ENCODE results near the gene RANBP17. TPM values are rescaled to one million over a fixed set of nuclear protein-coding genes. Genes with fewer than 3 reads are reported as not detected.

Gene RANBP17
- total RNA-seq, 4 donors from 2014 or later, result 4.4 to 11.7 (median 6.0) TPM

DNA sequence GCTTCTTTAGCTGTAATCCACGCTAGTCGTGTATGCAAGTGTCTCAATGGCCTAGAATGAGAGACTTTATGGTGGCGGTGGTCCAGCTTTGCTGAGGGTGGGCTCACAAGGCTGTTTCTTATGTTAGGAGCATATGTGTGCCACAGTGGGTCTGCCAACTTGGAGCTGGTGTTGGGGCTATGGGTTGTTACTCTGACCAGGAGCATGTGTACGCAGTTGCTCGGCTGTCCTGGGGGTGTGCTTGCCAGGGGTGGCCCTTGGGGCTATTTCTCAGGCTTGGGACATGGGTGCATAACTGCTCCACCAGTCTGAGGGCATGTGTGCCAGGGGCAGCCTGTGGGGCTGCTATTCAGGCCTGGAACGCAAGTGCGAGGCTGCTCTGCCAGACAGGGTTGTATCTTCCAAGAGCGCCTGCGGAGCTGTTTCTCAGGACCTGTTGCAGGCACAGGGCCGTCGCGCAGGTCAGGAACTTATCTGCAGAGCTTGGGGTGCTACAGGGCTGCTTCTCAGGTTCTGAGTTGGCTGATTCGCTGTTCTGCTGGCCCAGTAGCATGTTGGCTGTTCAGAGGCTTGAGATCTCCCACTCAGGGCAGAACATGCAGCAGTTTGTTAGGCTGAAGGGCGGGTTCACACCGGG, 259.3 kb downstream of the RANBP17 start:
- TF ChIP-seq, protein P1, sequence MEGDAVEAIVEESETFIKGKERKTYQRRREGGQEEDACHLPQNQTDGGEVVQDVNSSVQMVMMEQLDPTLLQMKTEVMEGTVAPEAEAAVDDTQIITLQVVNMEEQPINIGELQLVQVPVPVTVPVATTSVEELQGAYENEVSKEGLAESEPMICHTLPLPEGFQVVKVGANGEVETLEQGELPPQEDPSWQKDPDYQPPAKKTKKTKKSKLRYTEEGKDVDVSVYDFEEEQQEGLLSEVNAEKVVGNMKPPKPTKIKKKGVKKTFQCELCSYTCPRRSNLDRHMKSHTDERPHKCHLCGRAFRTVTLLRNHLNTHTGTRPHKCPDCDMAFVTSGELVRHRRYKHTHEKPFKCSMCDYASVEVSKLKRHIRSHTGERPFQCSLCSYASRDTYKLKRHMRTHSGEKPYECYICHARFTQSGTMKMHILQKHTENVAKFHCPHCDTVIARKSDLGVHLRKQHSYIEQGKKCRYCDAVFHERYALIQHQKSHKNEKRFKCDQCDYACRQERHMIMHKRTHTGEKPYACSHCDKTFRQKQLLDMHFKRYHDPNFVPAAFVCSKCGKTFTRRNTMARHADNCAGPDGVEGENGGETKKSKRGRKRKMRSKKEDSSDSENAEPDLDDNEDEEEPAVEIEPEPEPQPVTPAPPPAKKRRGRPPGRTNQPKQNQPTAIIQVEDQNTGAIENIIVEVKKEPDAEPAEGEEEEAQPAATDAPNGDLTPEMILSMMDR (IDR thresholded peaks at IDR 0.05; ENCODE audit: low read depth), result no peak

DNA sequence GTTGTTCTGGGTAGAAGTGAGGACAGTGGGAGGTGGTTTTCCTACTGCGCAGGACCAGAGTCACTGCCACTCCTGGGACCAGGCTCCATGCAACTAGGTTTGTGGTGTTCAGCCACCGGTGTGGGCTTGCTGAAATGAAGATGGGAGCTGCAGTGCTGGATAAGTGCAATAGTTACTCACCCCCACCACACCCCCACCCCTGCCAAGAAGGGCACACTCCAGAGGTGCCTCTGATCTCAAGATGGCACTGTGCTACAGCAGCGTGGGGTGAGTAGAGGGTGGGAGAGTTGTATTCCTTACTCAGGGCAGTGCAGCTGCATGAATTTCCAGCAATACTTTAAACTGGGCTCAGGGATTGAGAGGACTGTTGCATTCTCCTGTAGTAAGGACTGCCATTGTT, 259.8 kb downstream of the RANBP17 start:
- TF ChIP-seq, protein P1 (IDR thresholded peaks at IDR 0.05; ENCODE audit: low read depth), result no peak

DNA sequence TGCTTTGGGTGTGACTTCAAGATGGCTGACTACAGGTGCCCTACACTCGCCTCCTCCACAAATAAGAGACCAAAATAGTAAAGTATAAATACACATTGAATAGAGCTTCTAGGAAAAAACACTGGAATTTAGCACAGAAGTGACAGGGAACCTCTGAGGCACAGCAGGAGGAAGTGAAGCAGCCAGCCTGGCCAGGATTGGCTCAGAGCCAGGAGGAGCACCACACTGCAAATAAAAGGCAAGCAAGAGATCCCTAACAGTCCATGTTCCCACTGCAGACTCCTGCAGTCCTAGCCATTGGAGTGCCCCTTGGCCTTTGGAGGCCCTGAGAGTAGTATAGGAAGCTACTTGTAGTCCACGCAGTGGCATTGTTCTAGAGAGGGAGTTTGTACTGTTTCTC, 260.6 kb downstream of the RANBP17 start:
- TF ChIP-seq, protein P1 (IDR thresholded peaks at IDR 0.05; ENCODE audit: low read depth), result no peak

DNA sequence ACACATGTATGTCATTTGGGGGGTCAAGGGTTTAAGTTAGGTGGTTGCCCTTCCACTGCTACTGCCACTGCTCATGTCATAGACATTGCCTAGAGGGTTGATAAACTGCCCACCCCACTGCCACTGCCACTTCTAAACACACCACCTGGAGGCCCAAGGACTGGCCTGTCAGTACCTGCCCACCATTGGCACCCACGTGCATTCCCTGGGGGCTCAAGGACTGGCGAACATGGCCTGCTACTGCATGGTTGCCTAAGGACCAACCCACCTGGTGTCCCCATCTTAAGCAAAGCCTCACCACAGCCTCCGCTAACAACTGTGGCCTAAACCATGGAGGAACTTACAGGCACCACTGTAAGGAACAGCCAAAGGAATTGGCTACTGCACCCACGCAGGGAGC, 261.6 kb downstream of the RANBP17 start:
- TF ChIP-seq, protein P1 (IDR thresholded peaks at IDR 0.05; ENCODE audit: low read depth), result no peak

DNA sequence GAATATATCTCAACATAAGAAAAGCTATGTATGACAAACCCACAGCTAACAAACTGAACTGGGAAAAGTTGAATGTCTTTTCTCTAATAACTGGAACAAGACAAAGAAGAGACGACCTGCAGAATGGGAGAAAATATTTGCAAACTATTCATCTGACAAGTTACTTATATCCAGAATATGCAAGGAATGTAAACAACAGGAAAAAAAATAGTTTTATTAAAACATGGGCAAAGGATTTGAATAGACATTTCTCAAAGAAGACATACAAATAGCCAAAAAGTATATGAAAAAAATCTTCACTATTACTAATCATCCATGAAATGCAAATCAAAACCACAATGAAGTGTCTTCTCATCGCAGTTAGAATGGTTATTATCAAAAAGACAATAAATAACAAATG, 265.5 kb downstream of the RANBP17 start:
- TF ChIP-seq, protein P1 (IDR thresholded peaks at IDR 0.05; ENCODE audit: low read depth), result no peak

DNA sequence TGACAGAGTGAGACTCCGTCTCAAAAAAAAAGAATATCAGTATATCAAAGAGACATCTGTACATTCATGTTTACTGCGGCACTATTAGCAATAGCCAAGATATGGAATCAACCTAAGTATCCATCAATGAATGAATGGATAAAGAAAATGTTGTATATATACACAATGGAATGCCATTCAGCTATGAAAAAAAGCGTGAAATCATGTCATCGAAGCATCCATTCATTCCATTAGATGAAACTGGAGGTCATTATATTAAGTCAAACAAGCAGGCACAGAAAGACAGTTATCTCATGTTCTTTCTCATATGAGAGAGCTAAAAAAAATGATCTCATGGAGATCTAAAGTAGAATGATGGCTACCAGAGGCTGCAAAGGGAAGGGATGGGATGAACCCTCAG, 266.3 kb downstream of the RANBP17 start:
- TF ChIP-seq, protein P1 (IDR thresholded peaks at IDR 0.05; ENCODE audit: low read depth), result no peak

DNA sequence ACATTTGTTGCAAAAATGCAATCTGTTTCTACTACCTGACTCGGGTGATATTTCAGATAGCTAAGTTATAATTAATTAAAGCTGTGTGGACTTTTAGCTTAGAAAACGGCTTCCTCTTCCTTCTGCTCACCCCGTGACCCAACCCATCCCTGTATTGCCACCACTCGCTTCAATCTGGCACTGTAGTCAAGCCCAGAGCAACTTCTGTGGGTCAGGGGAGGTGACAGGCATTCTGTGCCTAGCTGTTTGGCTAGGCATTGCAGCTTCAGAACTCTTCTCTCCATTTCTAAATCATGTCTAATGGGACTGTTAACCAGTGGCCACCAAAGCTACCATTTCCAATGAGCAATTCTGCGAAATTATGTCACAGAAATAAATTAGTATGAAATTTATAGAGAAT, 267.5 kb downstream of the RANBP17 start:
- TF ChIP-seq, protein P1 (IDR thresholded peaks at IDR 0.05; ENCODE audit: low read depth), result no peak

Measured in subcutaneous adipose tissue (tissue), 4 donors.